Activated CD8-positive, alpha-beta memory T cell treated with anti-CD3 and anti-CD28 coated beads, Interleukin-2, amount 50 U/mL, for 24 hours (primary cell): ENCODE results near the gene AKAP13.

Experiments used
- DNase-seq: peaks from one replicate; pipeline ENCODE4 v3.0.0-alpha.2; 2020; ENCODE audit errors: extremely low read depth

AKAP13 gene

GRCh38 chr15:85407421-85408269 is 27.2 kb downstream of the AKAP13 start:
- no peak for DNase-seq

GRCh38 chr15:85408270-85408746 is 27.9 kb downstream of the AKAP13 start:
- no peak for DNase-seq

DNA sequence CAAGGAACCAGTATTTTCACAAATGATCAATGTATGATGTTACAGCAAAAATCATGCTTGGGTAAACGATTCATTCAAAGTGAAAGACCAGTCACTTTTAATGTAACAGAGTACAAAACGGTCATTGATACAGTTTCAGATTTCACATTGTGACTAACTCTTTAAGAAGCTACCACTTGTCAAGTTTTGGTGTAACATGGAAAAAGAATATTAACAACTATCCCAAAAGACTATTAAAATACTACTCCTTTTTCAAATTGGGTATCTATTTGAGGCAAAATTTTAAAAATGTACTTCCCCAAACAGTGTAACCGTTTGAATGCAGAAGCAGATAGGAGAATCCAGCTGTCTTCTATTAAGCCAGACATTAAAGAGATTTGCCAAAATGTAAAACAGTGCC is 31.7 kb downstream of the AKAP13 start:
- DNase-seq: no peak

DNA sequence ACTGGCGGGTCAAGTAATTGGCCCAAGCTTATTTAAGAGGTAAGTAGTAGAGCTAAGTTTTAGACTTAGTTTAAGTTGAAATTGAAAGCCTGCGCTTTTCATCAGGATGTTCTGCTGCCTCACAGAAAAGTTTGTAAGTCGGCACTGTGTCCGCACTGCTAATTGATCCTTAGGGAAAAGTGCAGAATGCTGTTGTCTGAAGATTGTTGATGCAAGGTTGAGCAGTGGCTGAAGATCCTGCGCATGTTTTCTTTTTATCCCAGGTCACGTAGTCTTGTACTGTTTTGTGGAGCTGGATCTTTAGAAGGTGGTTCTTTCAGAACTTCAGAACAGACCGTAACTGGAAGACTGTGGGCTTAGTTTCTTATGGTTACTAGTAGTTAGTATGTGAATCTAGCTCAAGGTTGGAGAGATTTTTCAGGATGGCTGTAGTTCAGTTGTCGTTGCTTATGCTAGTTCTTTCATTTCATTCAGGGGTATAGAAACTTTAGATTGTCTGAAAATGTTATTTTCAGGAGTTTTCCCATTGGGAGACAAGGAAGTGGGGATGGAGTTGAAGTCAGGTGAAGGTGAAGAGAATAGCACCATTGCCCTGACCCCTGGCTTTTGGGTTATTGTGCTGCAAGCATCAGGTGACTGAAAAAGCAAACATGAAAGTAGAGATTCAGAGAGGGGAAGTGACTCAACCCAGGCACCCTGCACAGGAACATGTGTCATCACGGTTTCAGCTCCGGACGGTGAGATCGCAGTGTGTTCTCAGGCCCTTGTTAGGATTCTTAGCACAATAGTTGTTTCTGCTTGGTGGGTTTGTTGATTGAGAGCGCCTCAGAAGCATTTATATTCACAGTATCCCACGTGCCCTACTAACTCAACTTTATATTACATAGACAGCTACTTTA is 32.8 kb downstream of the AKAP13 start:
- peak; percentile 56 for DNase-seq

- no peak for DNase-seq
Measured at GRCh38 chr15:85414037-85414436, 33.6 kb downstream of the AKAP13 start.

- no peak for DNase-seq
Measured at GRCh38 chr15:85414495-85414894, 34.1 kb downstream of the AKAP13 start.

GRCh38 chr15:85414991-85415390 is 34.6 kb downstream of the AKAP13 start:
- no peak for DNase-seq

DNA sequence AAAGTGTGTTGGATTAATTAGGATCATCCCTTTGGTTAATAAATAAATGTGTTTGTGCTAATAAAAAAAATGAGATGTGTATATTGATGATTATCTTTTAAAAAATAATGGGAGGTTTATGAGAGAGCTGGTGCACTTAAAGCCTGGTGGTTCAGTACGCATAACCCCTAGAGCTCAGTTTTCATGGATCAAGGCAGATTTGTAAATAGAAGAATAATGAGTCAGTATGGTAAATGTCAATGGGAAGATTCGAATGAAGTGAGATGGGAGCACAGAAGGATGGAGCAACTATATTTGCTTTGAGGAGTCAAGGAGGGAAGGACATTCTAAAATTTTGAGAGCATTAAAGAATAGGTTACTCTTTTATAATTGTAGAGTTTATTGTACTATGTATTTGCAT is 35.4 kb downstream of the AKAP13 start:
- no peak for DNase-seq

DNA sequence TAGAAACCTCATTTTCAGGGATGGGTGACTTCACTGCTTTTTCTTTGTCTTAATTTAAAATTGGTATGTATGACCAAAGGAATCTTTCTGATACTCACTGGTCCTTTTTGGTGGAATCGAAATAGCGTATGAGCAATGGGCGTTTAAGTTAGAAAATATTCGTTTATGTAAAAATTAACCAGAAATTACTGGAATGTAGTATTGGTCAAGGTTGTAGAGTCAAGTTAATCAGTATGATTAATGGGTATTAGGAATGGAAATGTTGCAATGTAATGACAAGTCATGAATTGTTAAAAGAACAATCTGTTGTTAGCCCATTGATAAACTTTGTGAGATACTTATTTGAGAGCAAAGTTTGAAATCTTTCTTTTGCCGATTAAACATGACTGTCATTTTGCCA is 36.9 kb downstream of the AKAP13 start:
- DNase-seq: no peak

GRCh38 chr15:85419161-85419560 is 38.8 kb downstream of the AKAP13 start:
- no peak for DNase-seq

DNA sequence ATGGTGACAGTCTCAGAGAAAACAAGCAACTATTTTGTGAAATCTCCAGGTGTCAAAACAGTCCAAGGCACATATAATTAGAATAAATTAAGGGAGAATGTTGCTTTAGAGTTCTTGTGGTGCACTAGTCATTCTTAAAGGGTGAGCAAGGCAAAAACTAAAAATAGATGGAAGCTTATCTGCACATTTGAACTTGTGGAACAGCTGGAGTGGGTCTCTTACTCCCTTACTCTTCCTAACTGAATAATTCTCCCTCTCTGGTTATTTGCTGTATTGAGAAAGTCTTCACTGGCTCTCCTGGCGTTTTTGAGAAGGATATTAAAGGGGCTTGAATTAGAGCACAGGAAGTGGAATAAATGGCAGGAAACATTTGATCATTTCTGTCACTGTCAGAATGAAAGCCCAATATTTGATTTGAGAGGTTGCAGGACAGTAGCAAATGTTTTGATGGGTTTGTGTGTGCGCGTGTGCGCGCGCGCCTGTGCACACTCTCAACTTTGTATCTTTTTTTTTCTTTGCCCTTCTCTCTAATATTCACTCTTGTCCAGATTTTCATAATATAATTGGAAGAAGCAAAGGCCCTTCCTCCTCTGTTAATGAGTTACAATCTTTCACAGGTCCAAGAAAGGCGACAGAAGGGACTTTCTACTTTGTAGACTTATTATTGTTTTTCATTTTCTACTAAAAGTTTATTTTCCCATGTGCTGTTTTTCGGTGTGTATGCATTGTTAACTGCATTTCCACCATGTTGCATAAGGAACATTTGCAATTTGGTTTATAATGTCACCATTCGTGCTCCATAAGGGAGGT is 40.9 kb downstream of the AKAP13 start:
- DNase-seq: no peak

DNA sequence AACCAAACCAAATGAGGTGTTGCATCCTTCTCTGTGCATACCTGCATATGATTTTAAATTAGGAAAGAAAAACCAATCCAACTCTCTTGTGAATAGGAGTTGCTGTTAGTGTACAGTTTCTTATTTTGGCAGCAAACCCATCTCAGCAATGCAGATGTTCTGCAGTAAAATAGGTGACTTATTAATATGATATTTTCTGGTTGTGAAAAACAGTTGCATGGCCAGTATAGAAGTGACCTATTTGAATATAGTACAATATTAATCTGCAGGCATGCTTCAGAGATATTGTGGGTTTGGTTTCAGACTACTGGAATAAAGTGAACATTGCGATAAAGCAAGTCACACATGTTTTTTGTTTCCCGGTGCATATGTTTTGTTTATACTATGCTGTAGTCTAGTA is 42.2 kb downstream of the AKAP13 start:
- no peak for DNase-seq

DNA sequence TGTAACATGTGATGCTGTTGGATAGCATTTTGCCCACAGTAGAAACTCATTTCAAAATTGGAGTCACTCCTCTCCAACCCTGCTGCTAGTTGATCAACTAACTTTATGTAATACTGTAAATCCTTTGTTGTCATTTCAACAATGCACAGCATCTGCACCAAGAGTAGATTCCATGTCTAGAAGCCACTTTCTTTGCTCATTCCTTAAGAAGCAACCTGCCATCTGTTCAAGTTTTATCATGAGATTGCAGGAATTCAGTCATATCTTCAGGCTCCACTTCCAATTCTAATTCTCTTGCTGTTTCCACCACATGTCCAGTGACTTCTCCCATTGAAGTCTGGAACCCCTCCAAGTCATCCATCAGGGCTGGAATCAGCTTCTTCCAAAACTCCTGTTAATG is 42.9 kb downstream of the AKAP13 start:
- no peak for DNase-seq

GRCh38 chr15:85424154-85424553 is 43.8 kb downstream of the AKAP13 start:
- DNase-seq: no peak

DNA sequence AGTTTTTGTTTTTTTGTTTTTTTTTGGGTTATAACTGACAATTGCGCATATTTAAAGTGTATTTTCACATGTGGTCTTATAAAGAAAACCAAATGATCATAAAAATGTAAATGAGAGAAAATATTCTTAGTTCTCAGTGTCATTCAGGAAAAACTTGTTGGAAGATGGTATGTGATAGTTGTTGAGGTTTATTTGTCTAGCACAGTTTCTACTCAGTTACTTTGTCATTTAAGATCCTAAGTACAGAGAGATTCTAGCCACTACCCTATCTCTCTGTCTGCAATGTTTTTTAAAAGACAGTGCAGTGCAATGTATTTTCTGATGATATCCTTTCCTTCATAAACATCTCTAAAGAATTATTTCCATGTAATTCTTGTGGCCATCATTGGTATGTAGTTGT is 46.1 kb downstream of the AKAP13 start:
- DNase-seq: no peak

GRCh38 chr15:85427286-85428028 is 47.1 kb downstream of the AKAP13 start:
- DNase-seq: no peak

DNA sequence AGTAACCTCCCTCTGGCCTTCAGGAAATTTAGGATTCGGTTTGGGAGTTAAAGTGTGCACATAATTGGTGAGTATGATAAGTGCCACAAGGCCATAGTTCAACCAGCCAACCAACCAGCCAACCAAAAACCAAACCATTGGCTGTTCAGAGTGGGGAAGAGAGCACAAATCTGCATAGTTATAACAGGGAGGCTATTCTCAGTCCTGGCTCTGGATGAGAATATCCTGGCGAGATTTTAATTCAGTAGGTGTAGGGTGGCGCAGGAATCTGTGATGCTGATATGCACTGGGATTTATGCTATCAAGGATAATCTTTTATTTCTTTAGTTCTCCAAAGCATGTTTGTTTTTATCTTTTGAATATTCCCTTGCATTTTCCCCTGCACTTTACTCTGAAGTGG is 49.1 kb downstream of the AKAP13 start:
- no peak for DNase-seq

DNA sequence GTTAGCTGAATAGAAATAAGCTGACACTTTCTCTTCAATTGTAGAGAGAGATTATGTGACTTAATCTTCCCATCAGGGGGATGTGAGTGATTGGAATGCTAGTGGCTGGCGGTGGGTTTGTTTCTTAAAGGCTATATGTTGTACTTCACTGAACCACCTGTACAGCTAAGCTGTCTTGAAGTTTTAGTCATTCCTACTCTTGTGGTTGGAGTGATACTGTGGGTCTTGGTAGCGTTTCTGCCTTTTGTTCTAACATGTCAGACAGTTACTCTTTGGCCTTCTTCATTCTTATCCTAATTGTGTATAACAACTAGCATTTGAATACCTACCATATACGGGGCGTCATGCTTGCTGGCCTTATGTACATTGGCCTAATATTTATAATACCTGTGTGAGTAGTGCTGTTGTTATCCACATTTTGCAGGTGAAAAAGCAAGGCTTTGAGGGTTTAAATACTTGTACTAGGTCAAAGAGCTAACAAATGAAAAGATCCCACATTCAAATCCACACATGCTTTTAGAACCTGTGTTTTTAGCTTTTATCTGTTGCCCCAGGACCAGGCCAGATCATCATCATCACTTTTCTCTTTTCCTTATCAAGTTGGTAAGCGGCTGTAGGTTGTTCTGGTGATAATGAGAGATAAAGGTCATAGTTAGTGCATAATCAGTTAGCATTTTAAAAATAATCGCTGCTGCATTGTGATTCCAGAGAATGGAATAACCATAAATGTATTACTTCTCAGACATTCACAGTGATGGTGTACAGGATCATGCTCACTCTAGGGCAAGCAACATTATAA is 50.2 kb downstream of the AKAP13 start:
- no peak for DNase-seq

- DNase-seq: no peak
Measured at GRCh38 chr15:85439996-85440395, 59.6 kb downstream of the AKAP13 start.

- no peak for DNase-seq
Measured at GRCh38 chr15:85440451-85440850, 60.0 kb downstream of the AKAP13 start.
